IPS-NIHi11 (cell line): ENCODE data around the gene WDR37.
"Not testable (repeated sequence)": the region's sequence is repeated elsewhere in the genome, so short reads cannot be mapped to it uniquely, and the experiment has no call there.

Source experiments
- DNase-seq: peaks from one replicate; pipeline ENCODE4 v3.0.0; 2012; ENCODE audit warnings: mixed read lengths, low spot score

WDR37 gene

DNA sequence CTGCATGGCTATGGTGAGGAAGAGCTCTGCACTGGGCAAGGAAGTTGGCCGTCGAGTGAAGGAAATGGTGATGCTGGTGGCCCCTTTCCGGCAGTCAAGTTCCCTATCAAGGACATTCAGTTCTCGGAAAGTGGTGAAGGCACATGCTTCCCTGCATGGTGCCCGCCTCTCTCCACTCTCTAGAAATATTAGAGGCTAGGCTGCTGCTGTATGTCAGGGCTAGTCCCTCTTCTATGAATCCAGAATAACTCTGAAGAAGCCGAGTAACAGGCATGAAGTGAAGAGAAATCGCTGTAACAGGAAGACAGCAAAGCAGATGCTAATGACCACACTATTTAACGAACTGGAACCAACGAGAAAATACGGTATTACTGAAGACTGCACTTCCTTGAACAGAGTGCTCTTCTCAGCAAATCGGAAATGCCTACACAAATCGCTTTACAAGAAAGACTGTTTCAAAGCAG, 12.6 kb upstream of the WDR37 start:
- no peak for DNase-seq

DNA sequence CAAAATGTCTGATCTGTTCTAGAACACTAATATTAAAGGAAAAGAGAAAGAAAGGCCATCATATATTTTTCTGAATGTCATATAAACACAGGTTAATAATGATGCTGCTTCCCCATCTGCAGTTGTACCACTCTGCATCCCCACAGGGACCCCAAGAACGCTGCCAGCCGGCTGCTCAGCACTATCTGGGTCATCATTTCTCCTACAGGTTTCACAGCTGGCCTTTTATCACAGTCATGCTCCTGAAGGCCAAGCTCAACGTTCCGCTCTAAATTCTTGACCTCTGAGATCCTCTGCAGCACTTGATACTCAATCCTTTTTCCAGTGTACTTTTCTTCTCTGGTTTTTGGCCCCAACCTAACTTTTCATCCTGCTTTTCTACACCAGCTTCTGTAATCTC, 12.0 kb upstream of the WDR37 start:
- no peak for DNase-seq

DNA sequence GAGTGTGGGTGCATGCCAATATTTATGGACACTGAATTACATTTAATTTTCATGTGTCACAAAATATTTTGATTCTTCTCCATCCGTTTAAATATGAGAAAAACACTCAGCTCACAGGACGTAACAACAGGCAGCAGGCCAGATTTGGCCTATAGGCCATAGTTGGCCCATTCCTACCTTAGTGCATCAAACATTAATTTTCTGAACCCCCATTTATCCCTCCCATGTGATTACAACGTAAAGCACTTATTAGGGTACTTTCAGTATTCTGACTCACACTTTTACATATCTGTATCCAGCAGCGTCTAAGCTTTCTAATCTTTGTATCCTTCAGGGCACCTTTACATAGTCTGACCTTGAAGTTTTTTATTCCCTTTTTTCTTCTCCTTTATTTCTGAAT, 11.2 kb upstream of the WDR37 start:
- DNase-seq: no peak

DNA sequence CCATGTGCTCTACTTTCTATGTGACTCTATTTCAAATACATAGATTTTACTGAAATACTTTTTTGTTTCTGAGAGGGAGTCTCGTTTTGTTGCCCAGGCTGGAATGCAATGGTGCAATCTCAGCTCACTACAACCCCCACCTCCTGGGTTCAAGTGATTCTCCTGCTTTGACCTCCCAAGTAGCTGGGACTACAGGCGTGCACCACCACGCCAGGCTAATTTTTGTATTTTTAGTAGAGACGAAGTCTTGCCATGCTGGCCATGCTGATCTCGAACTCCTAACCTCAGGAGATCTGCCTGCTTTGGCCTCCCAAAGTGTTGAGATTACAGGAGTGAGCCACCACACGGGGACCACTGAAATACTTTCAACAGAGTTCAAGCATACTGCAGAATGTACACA, 10.8 kb upstream of the WDR37 start:
- no peak for DNase-seq

DNA sequence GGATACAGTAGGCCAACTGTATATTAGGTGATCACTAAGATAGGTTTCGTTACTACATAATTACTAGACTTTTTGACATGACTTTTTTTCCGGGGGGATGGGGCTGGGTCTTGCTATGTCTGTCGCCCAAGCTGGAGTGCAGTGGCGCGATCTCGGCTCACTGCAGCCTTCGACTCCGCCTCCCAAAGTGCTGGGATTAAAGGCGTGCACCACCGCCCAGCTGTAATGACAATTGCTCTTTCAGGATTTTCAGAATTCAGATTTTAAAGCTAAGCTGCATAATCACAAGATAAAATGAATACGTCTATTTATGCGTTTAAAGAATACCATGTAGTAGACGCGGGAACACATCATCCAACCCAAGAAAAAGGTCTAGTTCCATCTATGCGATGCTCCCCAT, 8.2 kb upstream of the WDR37 start:
- no peak for DNase-seq

DNA sequence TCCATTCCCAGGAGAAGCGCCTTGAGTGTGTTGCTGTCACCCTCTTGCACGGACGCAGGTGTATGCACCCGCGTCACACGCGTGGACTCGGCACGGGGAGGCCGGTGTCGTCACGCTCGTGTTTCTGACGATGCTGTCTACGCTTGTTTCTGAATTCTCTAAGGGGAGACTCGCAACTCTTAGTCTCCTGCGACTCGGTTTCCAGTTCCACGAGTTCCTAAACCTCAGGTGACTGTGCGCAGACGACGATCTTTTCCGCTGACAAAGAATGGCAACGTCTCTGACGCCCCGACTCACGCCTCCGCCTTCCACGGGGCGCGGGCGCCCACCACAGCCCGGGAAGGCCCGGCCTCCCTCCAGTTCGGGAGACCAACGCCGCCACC, 7.8 kb upstream of the WDR37 start:
- no peak for DNase-seq

DNA sequence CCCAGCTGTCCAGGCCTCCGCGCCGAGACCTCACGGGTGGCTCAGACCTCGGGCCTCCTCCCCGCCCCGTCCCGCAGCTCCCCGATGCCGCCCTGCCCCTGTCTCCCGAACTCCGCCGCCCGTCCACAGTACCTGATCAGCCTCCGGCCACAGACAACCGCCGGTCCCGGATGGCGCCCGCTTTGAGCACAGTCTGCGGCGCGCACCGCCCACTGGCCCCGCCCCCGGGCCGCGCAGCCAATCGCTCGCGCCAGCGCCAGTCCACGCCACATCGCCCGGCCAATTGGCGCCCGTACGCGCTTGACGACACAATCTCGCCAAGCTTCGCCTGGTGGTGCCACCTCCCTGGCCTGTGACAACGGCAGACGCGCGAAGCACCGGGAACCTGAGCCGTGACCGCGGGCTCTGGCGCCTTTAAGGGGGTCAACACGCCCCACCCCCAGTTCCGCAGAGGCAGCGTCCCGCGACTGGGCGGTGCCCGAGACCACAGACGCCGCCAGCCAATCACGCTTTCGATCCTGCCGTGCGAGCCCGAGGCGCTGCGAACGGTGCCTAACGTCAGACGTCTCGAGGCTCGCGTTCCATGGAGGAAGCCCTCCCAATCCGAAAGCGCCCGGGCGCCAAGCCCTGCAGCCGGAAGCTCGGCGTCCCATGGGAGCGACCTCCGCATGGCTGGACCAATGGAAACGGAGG, 7.3 kb upstream of the WDR37 start, which contains the start of gene IDI1:
TSS of gene IDI1 (minus strand) at position 388 of the 693 bp plus-strand sequence. CDS start at position 272, 116 bp downstream.
- DNase-seq: peak; percentile 95

DNA sequence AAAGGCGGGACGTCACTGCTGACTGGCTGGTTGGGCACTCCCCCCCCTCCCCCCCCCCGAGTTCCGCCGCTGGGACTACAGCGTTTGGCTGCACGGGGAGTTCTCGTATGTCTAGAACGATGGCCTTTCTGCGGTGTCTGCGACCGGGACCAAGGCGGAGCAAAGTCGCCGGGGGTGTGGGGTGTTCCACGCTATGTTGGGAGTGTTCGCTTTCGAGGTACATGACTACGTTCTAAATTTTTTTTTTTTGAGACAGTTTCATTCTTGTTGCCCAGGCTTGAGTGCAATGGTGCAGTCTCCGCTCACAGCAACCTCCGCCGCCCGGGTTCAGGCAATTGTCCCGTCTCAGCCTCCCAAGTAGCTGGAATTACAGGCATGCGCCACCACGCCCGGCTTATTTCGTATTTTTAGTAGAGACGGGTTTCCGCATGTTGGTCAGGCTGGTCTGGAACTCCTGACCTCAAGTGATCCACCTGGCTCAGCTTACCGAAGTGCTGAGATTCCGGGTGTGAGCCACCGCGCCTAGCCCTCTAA, 6.7 kb upstream of the WDR37 start:
- DNase-seq: no peak

DNA sequence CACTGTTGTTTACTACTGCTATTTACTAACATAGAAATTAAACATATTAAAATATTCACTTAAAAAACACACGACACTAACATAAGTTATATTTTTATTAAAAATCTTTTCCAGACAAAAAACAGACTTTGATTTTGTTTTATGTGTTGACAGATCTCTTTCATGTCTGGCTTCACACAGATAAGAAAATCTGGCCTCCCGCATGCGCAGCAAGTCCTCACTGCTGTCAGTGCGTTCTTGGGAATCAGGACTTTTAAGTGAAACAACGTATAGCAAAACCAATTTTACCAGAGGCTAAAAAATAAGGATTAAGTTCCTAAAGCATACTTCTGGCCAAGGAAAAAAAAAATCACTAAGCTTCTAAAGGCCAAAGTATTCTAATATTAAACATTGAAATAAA, 6.0 kb upstream of the WDR37 start:
- DNase-seq: no peak

DNA sequence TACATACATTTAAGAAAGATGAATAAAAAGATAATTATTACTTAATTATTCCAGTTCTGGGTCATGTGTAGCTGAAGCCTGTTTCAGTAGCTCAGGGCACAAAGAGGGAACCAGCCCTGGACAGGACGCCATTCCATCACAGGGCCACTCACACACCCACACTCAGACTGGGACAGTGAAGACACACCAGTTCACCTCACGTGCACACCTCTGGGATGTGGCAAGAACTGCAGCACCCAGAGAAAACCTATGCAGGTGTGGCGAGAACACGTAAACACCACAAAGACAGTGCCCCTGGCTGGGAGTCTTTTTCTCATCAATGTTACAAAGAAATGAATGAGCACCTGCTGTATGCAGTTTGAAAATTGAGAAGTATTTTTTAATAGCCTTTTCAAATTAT, 5.6 kb upstream of the WDR37 start:
- no peak for DNase-seq

DNA sequence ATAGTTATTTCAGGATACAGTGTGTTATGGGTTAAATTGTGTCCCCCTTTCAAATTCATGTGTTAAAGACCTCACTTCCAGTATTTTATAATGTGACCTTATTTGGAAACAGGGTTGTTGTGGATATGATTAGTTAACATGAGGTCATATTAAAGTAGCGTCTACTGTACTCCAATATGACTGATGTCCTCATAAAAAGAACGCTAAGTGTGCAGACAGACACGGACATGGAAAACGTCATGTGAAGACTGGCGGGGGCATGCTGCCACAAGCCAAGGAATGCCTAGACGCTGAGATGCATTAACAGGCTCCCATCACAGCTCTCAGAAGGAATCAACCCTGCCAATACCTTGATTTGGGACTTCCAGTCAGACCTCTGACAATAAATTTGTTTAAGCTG, 1.5 kb upstream of the WDR37 start:
- no peak for DNase-seq

DNA sequence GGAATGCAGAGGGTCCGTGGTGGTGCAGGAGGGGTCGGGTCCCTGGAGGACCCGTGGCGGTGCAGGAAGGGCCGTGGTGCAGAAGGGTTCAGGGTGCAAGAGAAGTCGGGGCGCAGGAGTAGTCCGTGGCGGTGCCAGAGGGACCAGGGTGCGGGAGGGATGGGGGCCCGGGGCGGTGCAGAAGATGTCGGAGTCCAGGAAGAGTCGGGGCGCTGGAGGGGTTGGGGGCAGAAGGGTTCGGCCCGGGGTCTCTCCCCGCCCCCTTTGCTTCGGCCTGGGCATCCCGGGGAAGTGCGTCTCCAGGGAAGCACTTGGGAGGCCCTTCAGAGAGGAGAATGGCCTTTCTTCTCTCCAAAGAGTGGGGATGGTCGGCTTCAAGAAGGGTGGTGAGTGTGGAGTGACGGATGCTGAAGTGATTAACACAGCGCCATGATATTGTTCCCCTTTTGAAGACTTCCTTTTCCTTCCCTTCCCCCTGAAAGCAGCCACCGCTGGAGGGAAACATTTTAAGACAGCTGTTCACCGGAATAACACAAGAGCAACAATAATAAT, 997 bp downstream of the WDR37 start:
- DNase-seq: no peak

DNA sequence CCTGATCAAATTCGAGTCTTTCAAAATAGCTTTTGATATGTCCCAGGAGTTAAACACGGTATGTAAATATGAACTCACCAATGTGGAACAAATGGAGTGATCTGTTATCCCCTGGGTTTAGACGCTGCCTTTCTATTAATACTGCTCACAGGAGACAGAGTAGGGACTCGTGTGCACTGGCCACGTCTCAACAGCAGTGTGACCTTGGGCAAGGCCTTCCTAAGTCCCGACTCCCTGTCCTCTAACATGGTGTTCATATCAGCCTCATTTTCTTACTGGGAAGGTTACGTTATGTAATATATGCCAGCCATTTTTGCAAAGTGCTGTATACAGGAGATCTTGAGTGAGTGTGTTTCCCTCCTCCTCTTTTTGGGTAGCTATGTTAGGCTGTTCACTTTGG, 1.8 kb downstream of the WDR37 start:
- no peak for DNase-seq

DNA sequence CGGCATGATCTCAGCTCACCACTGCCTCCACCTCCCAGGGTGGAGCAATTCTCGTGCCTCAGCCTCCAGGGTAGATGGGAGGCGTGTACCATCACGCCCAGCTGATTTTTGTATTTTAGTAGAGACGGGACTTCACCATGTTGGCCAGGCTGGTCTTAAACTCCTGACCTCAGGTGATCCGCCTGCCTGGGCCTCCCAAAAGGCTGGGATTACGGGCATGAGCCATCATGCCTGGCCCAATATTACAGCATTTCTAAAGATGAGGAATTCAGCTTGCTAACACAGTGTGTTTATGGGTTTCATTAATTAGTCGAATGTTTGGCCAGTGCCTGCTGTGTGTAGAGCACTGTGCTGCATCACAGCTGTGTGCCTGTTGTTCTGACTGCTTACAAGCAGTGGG, 3.7 kb downstream of the WDR37 start:
- no peak for DNase-seq

DNA sequence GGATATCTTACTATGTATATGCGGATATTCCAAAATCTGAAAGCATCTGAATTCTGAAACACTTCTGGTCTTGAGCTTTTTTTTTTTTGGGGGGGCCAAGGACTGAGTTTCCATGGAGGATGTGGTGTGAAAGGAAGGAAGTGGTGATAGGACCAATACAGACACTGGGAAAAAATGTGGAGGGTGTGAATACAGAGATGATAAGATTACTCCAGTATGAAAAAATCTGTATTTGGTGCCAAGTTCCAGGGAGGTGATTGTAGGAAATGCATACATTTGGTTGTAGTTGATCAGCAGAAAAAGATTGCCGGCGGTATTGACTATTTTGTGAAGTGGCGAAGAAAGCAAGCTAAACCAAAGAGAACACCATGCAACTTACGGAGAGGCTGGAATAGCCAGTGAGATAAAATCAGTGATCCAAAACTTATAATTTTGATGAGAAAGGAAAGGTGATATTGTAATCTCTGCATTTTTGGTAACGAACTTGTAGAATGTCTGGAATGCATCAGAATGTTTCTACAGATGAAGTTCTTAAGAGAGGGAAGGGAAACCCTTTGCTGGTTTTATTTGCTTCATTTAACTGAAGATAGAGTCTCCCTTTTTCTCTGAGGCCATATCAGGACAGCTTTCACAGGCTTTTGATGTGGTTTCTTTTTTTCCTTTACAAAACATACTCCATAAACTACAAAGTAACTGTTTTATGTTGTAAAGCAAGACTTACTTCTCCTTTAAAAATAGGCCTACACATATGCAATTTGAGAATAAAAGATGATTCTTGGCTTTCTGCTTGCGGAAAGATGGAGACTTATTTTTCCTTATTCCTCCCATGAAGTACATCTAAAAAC, 6.0 kb downstream of the WDR37 start:
- no peak for DNase-seq

DNA sequence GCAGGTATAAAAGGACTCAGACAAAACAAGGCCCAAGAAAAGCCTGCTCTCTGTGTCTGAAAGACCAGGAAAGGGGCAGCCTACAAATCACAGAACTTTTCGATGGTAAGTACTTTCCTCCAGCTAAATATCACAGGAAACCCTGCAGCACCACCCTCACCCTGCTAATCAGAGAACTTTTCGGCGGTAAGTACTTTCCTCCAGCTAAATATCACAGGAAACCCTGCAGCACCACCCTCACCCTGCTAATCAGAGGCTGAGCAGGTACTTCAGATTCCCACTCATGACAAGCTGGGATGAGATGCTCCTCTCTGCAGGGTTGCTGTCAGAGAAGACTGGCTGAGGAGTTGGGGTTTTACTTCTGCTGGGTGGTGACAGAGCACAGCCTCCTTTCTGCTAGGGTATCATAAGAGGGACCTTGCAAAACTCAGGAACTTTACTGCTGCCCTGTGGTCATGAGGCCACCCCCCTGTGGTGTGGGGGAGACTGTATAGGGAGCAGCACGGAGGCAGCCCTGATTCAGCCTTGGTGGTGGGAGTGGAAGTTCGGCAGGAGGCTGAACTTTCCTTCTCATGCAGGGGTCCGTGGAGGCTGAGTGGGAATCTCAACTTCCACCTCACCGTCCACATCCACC, 7.2 kb downstream of the WDR37 start:
- no peak for DNase-seq

DNA sequence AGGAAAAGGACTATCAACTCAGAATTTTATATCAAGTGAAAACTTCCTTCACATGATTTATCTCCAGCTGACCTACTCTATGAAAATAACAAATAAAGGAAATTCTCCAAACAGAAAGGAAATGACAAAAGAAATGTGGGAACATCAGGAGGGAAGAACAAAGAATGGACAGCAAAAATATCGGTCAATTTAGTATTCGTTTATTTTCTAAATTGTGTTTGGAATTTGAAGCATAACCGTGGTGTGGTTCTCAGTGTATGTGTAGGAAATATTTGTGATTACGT, 8.7 kb downstream of the WDR37 start:
- no peak for DNase-seq

DNA sequence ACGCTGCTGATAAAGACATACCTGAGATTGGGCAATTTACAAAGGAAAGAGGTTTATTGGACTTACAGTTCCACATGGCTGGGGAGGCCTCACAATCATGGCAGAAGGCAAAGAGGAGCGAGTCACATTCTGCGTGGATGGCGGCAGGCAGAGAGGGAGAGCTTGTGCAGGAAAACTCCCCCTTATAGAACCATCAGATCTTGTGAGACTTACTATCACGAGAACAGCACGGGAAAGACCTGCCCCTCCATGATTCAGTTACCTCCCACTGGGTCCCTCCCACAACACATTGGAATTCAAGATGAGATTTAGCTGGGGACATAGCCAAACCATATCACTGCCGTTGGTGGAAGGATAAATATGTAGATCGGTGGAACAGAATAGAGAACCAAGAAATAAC, 10.5 kb downstream of the WDR37 start:
- not testable (repeated sequence) for DNase-seq

DNA sequence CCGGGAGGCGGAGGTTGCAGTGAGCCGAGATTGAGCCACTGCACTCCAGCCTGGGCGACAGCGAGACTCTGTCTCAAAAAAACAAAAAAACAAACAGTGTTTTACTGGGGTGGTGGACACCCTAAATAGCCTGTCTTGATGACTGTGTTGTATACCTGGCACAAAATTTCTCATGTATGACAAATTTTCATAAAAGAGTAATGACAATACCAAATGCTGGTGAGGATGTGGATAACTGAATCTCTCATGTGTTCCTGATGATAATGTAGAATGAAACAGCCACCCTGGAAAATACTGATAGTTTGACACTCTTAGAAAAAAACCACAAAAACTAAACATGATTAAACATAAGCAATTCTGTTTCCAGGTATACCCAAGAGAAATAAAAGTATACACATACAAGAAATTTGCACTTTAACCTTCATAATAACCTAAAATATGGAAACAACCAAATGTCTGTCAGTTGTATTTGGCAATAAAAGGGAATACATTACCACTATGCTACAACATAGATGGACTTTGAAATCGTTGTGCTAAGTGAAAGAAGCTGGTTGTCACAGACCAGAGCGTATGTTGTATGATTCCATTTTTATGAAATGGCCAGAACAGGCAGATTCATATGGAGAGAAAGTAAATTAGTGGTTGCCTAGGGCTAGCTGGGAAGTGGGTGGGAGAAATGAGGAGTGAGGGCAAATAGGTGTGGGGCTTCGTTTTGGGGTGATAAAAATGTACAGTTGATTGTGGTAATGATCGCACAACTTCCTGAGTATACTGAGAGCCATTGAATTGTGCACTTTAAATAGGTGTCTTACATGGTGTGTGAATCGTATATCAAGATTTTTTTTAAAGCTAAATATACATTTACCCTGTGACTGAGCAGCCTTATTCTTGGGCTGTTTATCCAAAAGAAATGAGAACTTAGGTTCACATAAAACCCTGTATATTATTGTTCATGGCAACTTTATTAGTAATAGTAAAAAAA, 12.5 kb downstream of the WDR37 start:
- DNase-seq: no peak

DNA sequence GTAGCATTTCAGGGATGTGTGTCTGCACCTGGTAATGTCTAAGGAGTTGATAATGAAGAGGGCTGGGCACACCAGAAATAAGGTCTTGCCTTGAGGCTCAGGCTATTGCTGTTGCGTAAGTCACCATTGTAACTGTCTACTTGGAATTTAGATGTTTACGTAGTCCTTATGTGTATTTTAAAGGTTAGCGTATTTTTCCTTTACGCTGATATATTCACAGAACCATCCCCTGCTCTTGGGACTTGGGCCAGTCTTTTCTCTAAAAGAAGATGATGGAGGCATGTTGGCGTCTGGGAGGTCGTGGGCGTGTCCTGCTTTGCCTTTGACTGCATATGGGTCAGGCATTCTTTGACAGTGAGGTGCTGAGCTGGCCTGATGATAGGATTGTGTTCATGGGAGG, 14.7 kb downstream of the WDR37 start:
- peak; percentile 23 for DNase-seq

DNA sequence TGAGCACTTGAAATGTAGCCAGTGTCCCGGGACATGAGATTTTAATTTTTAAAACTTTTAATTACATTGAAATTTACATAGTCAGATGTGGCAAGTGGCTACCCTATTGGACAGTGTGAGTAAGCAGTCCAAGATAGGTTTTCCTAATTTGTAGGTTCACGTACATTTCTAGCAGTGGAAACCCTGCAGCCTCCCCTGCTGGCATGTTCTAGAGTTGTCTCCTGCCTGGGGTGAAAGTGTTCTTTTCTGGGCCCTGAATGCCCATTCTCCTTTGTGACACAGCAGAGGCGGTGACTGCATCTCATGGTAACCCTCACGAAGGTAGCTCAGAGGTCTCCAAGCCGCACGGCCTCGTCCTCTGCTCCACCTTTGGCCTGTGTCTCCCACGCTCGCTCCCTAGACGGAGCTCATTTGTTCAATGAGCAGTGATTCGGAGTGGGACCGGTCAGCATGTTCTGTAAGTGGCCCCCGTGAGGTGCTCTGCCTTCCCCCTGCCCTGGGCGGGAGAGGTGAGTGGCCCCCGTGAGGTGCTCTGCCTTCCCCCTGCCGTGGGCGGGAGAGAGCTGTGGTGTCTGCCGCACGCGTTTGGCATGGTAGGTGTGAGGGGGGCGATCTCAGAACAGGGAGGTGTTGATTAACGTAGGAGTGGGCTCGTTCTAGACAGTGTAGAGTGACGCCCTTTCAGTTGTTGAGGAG, 18.0 kb downstream of the WDR37 start:
- no peak for DNase-seq
